HG02798 (cell line): ENCODE data around the gene PSME2.
A peak's percentile ranks its signal among the peaks of the same experiment; 100 is the strongest.

Experiments used
- ATAC-seq: cut with Tn5 transposase; IDR thresholded peaks from one replicate; pipeline ENCODE4 v1.9.1; 2021; ENCODE audit warnings: mild to moderate bottlenecking; ENCODE audit not compliant: unreplicated experiment, poor library complexity

Gene PSME2

DNA sequence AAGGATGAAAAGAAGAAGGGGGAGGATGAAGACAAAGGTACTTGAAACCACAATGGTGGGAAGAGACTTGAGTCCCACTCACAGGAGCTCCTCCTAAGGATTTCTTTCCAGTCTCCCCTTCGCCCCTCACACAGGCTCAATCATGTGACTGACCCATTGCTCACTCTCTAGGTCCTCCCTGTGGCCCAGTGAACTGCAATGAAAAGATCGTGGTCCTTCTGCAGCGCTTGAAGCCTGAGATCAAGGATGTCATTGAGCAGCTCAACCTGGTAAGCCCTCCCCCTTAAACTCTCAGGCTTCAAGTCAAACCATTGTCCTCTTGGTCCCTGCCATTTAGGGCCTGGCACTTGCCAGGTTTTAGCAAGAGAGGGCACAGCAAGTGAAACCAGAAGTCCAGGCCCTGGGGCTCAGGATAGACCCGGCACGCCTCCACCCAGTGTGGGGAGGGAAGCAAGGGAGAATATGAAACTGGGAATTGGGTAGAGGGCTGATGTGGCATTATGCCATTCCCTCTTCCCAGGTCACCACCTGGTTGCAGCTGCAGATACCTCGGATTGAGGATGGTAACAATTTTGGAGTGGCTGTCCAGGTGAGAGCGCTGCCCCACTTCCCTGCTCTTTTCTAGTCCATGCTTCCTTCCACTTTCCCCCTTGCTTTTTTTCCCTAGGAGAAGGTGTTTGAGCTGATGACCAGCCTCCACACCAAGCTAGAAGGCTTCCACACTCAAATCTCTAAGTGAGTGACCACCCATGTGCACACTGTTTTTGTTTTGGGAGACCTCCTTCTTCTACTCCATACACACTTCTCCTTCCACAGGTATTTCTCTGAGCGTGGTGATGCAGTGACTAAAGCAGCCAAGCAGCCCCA lies 8.6 kb downstream of the PSME2 start:
- no peak for ATAC-seq

DNA sequence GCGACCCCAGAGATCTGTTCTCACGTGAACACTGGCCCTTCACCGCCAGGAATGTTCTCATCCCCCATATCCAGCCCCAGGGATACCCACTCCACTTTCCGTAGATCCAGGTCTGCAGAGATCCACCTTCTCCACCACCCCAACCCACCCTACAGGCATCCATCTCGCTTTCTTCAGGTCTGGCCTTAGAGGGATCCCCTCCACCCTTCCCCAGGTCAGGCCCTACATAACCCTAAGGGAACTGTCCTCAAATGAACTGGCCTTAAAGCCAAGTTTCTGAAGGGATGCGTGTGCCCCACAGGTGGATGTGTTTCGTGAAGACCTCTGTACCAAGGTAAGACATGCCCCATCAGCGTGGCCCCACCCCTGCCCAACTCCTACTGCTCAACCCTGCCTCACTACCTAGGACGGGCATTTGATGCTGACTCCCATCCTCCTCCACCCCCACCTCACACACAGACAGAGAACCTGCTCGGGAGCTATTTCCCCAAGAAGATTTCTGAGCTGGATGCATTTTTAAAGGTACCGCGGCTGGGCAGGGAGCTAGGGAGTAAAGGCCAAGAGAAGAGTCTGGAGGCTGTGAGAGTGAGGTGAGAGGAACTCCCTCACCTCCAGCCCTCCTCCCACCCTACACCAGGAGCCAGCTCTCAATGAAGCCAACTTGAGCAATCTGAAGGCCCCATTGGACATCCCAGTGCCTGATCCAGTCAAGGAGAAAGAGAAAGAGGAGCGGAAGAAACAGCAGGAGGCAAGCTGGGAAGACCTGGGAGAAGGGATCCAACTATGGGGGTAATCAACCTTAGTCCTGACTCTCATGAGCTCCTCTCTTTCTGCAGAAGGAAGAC lies 9.5 kb downstream of the PSME2 start:
- ATAC-seq, result no peak

DNA sequence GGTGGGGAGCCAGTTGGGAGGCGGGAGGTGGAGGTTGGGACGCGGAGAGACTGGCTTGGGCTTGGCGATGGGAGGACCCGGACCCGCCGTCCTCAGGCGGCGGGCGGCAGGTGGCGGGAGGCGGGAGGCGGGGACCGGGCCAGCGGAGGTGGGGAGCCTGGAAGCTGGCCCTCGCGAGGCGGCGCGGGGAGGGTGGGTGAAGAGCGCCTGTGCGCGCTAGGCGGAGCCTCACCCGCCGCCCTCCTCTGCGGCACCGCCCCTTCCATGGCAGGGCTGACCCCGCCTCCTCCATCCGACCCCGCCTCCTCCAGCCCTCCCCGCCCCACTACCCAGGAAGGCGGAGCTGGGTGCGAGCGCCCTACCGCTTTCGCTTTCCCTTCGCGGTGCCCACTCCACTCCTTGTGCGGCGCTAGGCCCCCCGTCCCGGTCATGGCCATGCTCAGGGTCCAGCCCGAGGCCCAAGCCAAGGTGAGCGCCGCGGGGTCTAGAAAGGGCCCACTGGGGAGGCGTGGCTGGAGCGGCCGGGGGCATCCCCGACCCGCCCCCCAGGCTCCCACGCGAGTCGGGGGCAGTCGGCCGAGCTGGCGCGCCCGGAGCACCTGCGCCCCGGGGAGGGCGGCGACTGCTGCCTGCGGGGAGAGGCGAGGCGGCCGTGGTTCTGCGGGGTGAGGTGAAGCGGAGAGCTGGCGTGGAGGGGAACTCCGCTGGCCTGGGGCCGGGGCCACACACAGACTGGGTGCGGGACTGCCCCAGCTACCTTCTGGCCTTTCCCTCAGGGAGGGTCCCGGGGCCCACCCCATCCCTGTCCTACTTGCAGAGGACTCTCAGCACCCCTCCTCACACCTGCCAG lies 10.4 kb downstream of the PSME2 start, which contains the start of gene PSME1:
TSS of gene PSME1 (plus strand) at position 361 of the 850 bp plus-strand sequence. CDS start at position 430, 69 bp downstream.
- peak; percentile 90 for ATAC-seq

DNA sequence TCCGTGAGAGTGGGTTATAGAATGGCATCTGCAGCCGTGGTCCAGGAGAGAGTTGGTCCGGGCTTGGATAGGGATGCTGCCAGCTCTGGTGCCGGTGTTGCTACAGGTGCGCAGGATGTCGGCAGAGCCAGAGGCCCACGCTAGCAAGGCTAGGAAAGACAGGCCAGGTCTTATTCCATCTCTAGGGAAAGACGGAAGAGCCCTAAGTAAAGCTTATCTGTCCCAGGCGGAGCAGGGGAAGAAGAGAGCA lies 10.9 kb downstream of the PSME2 start:
- no peak for ATAC-seq

DNA sequence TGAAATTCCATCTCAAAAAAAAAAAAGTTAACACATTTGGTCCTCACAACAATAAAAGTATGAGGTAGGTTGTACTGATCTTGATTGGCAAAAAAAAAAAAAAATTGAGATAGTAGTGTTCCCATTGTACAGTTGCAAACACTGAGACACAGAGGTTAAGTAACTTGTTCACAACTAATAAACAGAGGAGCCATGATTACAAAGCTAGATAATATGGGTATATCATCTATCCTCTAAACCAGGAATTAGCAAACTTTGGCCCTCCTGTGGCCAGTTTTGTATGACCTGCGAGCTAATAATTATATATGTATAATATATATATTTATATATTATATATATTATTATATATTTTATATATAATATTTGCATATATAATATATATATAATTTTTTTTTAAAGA lies 12.7 kb downstream of the PSME2 start:
- no peak for ATAC-seq

DNA sequence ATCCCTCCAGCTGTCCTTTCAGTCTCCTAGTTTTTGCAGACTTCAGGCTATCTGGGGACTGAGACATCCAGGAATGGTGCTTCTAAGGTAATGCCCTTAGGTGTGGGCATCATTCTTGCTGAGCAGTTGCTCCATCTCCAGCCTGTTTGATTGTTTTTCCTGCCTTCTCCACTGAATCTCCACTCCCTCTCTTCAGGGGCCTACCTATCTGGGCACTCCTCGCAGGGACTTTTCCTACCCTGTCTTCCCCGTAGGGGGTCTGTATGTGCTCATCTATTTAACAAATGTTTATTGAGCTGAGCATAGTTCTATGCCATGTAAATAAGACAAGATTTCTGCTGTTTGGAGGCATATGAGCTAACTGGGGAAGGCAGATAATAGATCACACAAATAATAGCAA lies 13.4 kb downstream of the PSME2 start:
- ATAC-seq, result no peak

DNA sequence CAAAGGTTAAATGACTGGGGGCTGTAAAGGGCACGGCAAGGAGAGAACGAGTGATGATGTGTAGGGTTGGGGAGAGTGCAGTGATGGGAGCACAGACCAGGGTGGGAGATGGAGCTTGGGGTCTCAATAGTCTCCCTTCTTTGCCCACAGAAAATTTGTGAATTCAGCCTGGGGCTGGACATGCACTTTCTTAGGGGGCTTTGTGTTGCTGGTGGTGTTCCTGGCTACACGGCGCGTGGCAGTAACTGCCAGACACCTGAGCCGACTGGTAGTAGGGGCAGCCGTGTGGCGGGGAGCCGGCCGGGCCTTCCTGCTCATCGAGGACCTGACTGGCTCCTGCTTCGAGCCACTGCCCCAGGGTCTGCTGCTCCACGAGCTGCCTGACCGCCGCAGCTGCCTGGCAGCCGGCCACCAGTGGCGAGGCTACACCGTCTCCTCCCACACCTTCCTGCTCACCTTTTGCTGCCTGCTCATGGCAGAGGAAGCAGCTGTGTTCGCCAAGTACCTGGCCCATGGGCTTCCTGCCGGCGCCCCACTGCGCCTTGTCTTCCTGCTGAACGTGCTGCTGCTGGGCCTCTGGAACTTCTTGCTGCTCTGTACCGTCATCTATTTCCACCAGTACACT lies 14.2 kb downstream of the PSME2 start:
- ATAC-seq, result no peak

DNA sequence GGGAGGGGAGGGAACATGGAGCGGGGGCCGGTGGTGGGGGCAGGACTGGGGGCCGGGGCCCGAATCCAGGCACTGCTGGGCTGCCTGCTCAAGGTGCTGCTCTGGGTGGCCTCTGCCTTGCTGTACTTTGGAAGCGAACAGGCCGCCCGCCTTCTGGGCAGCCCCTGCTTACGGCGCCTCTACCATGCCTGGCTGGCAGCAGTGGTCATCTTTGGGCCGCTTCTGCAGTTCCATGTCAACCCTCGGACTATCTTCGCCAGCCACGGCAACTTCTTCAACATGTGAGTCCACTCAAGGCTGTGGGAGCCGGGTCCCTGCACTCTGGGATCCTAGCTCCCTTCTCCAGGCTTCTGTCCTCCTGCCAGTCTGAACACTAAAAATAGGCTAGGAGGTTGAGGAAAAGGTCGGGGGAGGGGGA lies 14.9 kb downstream of the PSME2 start:
- no peak for ATAC-seq

DNA sequence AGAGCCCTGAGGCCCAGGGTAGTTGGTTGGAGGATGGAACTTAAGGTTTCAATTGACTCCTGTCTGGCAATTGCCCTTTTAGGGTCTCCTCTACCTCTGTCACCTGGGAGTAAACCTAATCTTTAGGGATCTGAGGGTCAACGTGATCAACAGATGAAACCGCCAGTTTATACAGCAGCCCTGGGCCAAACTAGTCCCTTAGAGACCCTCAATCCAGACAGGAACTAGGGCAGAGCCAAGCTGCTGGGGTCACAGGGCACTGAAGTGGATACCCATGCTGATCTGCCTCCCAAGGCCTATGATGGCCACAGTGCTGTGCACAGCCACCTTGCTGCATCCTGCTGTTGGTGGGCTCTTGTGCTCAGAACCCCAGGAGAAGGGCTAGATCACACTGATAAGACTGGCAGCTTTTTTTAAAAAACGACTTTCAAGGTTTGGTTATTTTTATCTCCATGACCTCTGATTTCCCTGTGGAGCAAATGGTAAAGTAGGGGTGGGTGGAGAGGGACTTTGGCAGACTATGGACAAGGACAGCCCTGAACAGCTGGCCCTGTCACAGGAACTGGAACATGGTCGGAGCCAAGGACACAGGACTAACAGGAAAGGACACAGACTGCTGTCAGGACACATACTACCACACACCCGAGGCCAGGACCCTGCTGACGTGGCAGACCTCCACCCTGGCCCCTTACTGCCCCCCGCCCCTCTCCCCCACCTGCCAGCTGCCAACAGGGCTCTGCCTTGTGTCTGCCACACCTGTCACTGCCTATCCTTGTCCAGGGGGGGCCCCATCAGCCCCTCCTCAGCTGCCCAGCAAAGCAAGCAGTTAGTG lies 15.5 kb downstream of the PSME2 start:
- no peak for ATAC-seq

DNA sequence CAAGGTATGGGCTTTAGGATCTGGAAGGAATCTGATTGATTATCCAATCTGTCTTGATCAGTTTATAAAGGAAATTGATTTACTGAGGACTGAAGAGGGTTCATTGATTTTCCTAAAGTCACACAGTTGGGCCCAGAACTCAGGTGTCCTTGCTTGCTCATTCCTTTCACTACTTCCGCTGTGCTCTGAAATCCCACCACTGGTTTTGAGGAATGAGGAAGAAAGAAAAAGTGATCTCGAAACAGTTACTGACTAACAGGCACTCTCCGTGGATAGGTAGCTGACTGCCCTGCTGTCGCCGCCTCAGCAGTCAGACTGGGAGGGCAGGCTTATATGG lies 16.1 kb downstream of the PSME2 start, which contains the start of gene FITM1:
TSS of gene FITM1 (plus strand) at position 280 of the 337 bp plus-strand sequence. CDS start 905 bp downstream, outside the sequence.
- no peak for ATAC-seq

DNA sequence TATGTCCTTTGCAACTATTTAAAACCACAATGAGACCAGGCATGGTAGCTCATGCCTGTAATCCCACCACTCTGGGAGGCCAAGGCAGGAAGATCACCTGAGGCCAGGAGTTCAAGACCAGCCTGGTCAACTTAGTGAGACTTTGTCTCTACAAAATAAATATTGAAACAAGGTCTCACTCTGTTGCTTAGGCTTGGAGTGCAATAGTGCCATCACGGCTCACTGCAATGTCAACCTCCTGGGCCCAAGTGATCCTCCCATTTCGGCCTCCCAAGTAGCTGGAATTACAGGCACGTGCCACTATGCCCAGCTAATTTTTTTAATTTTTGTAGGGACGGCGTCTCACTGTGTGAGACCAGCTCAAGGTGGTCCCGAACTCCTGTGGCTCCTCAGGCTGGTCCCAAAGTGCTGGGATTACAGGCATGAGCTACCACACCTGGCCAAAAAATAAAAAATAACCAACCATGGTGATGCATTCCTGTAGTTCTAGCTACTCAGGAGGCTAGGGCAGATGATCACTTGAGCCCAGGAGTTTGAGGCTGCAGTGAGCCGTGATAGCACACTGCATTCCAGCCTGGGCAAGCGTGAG lies 16.9 kb downstream of the PSME2 start:
- ATAC-seq, result no peak

DNA sequence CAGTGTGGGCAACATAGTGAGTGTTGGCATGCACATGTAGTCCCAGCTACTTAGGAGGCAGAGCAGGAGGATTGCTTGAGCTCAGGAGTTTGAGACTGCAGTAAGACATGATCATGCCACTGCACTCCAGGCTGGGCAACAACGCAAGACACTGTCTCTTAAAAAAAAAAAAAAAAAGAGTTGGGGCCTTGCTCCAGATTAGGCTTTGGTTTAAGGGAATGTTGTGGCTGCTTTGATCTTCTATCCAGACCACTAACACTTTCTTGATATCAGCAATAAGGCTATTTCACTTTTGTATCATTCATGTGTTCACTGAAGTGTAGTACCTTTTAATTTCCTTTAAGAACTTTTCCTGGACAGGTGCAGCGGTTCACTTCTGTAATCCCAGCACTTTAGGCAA lies 18.7 kb downstream of the PSME2 start:
- no peak for ATAC-seq

DNA sequence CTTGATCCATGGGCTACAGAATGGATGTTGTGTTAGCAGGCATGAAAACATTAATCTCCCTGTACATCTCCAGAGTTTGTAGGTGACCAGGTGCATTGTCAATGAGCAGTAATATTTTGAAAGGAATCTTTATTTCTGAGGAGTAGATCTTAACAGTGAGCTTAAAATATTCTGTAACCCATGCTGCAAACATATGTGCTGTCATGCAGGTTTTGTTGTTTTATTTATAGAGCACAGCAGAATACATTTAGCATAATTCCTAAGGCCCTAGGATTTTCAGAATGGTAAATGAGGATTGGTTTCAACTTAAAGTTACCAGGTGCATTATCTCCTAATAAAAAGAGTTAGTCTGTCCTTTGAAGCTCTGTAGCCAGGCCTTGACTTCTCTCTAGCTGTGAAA lies 19.5 kb downstream of the PSME2 start:
- ATAC-seq, result no peak

DNA sequence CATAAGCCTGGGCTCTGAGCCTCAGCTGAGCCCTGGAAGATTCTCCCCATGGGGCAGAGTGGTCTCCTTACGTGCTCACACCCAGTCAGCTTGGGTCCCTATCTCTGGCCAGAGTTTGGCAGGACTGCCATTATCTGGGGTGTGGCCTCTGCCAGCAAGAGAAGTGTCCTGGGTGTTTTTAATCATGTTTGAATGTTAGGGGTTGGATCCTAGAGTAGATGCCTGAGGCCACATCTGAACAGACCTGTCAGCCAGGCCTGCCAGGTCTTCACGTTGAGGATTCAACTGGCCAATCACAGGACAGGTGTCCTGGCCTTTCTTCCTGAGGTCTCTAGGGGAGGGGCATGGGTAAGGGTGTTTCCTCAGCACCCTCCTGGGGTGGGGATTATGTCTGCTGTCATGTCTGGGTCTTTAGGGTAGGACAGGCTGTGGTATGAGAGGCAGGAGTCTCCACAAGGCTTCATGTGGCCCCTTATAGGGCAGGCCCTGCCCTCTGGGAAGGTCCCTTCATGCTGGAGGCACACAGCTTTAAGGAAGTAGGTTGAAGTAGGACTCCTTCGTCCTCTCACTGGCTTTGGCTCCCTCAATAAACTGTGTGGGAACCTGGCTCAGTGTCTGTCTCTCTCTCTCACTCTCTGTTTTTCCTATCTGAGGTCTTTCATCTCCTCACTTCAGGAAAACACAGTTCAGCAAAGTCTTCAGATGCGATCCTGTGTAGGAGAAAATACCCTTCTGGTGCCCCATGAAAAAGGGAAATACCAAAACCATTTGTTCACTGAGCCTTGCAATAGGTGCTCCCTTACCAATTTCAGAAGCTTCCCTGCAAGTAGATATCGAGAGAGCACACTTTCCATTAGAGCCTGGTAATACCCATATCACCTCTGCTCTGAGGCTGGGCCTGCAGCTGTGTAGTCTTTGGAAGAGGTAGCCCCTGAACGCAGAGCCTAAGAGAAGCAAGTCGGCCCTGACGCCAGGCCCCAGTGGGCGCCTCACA lies 22.7 kb downstream of the PSME2 start:
- peak; percentile 52 for ATAC-seq

DNA sequence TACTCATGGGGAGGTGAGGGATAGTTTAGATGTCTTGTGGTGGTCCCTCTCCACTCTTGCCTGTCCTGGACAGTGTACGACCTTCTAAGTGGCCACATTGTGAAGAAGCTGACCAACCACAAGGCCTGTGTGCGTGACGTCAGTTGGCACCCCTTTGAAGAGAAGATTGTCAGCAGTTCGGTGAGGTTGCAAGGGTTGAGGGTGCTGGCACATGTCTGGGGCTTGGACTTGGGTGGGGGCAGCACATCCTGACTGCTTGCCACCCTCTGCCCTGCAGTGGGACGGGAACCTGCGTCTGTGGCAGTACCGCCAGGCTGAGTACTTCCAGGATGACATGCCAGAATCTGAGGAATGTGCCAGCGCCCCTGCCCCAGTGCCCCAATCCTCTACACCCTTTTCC lies 23.5 kb downstream of the PSME2 start:
- no peak for ATAC-seq

DNA sequence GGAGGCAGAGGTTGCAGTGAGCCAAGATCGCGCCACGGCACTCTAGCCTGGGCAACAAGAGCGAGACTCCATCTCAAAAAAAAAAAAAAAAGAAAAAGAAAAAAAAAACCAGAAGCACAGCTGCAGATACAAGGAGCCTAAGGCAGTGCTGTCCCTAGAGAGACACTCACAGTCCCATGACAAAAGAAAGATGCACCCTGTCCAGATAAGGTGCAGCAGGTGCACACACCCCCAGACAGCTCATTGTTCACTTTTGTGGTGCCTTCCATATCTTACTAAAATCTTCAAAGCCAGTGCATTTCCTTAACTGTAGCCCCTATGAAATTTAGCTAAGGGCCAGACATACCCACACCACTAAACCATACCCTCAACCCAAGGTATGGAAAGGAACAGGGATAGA lies 24.0 kb downstream of the PSME2 start:
- no peak for ATAC-seq

DNA sequence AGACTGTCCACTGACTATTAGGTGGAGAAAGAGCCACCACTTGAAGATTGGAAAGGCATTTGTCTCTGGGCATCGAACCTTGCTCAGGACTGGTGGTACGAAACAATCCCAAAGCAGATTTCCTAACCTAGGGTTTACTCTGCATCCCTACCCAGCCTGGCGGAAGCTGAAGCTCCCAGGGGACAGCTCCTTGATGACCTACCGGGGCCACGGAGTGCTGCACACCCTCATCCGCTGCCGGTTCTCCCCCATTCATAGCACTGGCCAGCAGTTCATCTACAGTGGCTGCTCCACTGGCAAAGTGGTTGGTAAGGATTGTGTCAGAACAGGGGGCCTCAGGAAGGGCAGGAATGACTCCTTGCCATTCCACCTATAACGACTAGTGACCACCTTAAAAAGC lies 25.2 kb downstream of the PSME2 start:
- no peak for ATAC-seq

DNA sequence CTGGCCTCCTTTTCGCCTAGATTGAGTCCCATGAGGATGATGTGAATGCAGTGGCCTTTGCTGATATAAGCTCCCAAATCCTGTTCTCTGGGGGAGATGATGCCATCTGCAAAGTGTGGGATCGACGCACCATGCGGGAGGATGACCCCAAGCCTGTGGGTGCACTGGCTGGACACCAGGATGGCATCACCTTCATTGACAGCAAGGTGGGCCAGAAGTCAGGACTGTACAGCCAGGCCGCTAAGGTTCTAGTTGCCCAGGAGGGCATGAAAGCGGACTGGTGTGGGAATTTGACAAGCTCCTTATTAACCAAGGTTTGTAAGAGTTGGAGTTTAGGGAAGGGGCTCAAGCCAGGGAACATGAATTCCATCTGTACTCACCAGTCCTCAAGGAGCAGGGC lies 26.7 kb downstream of the PSME2 start:
- no peak for ATAC-seq
